ENCODE measurements around the gene NWD2. TPM values are rescaled to one million over a fixed set of nuclear protein-coding genes. Genes with fewer than 3 reads are reported as not detected.

Gene NWD2
- polyA plus RNA-seq, 3 donors: not detected

DNA sequence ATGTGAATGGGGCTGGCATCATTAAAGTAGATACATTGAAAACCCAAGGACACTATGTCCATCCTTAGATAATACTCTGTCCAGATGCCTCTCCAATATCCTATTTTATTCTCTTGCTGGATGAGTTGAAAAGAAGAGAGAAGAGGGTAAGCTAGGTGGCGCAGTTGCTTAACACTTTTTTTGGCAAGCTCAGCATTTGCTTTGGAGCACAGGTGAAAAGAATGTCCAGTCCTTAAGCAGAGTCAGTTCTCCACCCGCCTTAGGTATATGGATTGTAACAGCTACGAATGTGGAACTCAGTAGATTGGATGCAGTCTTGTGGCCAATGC, 208.4 kb downstream of the NWD2 start:
- Mint-ChIP-seq H3K36me3 (peaks cover 4% of the 10 kb centered on the region in 2 donors), H3K27ac (peak overlapping the region in 1 of 7 donors; percentile 63), H3K4me1 (peaks cover 16% of the 10 kb centered on the region), H3K9me3 (peaks cover 0 to 3% (median 0%) of the 10 kb centered on the region in 7 donors), H3K4me3 (peak overlapping the region; percentile 78 to 89), H3K27me3 (ENCODE audit: low read depth in 3 of 3) (peaks cover 38 to 53% (median 43%) of the 10 kb centered on the region in 3 donors)
- H3K9me3 ChIP-seq (replicated peaks in 1 of 2; ENCODE audit: control insufficient read depth in 1 of 2, insufficient read depth in 1 of 2, low read length in 2 of 2): no peaks in the 10 kb centered on the region
- peak; percentile 45 for TF ChIP-seq CTCF (IDR thresholded peaks at IDR 0.05)
- no peak overlapping the region for H3K27ac ChIP-seq (ENCODE audit: low read depth in 1 of 2, low read length in 2 of 2)
- H3K79me2 ChIP-seq (ENCODE audit: insufficient read depth, low read length): no peaks in the 10 kb centered on the region
- peak; percentile 10 to 39 (median 22) for DNase-seq
- peaks cover 13 to 16% of the 10 kb centered on the region in 2 donors for H3K4me1 ChIP-seq (ENCODE audit: control insufficient read depth in 1 of 2, insufficient read depth in 2 of 2, low read length in 2 of 2)
- peak overlapping the region in 1 of 3 experiments; percentile 81 for H3K4me3 ChIP-seq (replicated peaks in 1 of 3; ENCODE audit: low read depth in 2 of 3, low read length in 3 of 3)
- 0% methylated on average over 2 of the region's 3 CpGs for WGBS (ENCODE audit: insufficient coverage)
- H3K9ac ChIP-seq (ENCODE audit: insufficient read depth, low read length, poor library complexity, severe bottlenecking): no peak overlapping the region
- peak overlapping the region; percentile 92 for H2AFZ ChIP-seq (ENCODE audit: insufficient read depth, low read depth, low read length, poor library complexity, severe bottlenecking)
- intact Hi-C loops (cut with micrococcal nuclease): loop anchor here in 1 of 2 donors (5.0 kb wide), 1 partner anchor 114 kb away; no protein-coding TSS in a partner anchor
- H3K4me2 ChIP-seq (replicated peaks; ENCODE audit: extremely low read depth, low read length, poor library complexity, severe bottlenecking): peak overlapping the region; percentile 92
- no peaks in the 10 kb centered on the region for H3K36me3 ChIP-seq (replicated peaks in 1 of 2; ENCODE audit: control insufficient read depth in 1 of 2, insufficient read depth in 2 of 2, low read length in 2 of 2)
- H3K27me3 ChIP-seq (ENCODE audit: control insufficient read depth in 2 of 2, insufficient read depth in 2 of 2, low read length in 2 of 2): peaks cover 36 to 52% of the 10 kb centered on the region in 2 donors
- H4K20me1 ChIP-seq (ENCODE audit: insufficient read depth, low read length): no peaks in the 10 kb centered on the region

- peak; percentile 9 for TF ChIP-seq CTCF (IDR thresholded peaks at IDR 0.05)
- H3K4me2 ChIP-seq (replicated peaks; ENCODE audit: extremely low read depth, low read length, poor library complexity, severe bottlenecking): peak overlapping the region; percentile 92
- H3K4me1 ChIP-seq (ENCODE audit: control insufficient read depth in 1 of 2, insufficient read depth in 2 of 2, low read length in 2 of 2): peaks cover 13 to 16% of the 10 kb centered on the region in 2 donors
- peak overlapping the region; percentile 92 for H2AFZ ChIP-seq (ENCODE audit: insufficient read depth, low read depth, low read length, poor library complexity, severe bottlenecking)
- Mint-ChIP-seq H3K27me3 (ENCODE audit: low read depth in 3 of 3) (peaks cover 38 to 54% (median 45%) of the 10 kb centered on the region in 3 donors), H3K4me1 (peaks cover 16% of the 10 kb centered on the region), H3K36me3 (peaks cover 4% of the 10 kb centered on the region in 2 donors), H3K4me3 (peak overlapping the region; percentile 78 to 89), H3K9me3 (peaks cover 0 to 4% (median 0%) of the 10 kb centered on the region in 7 donors), H3K27ac (peak overlapping the region in 1 of 7 donors; percentile 63)
- WGBS (ENCODE audit: insufficient coverage): under 1% methylated on average over 56 of the region's 56 CpGs
- no peaks in the 10 kb centered on the region for H3K9me3 ChIP-seq (replicated peaks in 1 of 2; ENCODE audit: control insufficient read depth in 1 of 2, insufficient read depth in 1 of 2, low read length in 2 of 2)
- intact Hi-C loops (cut with micrococcal nuclease): loop anchor here in 1 of 2 donors (5.0 kb wide), 1 partner anchor 114 kb away; no protein-coding TSS in a partner anchor
- H3K27me3 ChIP-seq (ENCODE audit: control insufficient read depth in 2 of 2, insufficient read depth in 2 of 2, low read length in 2 of 2): peaks cover 36 to 54% of the 10 kb centered on the region in 2 donors
- H3K4me3 ChIP-seq (replicated peaks in 1 of 3; ENCODE audit: low read depth in 2 of 3, low read length in 3 of 3): peak overlapping the region; percentile 37 to 81 (median 60)
- no peaks in the 10 kb centered on the region for H4K20me1 ChIP-seq (ENCODE audit: insufficient read depth, low read length)
- DNase-seq: peak in 2 of 3 donors; percentile 17 to 41
- no peak overlapping the region for H3K9ac ChIP-seq (ENCODE audit: insufficient read depth, low read length, poor library complexity, severe bottlenecking)
- H3K79me2 ChIP-seq (ENCODE audit: insufficient read depth, low read length): no peaks in the 10 kb centered on the region
- no peak overlapping the region for H3K27ac ChIP-seq (ENCODE audit: low read depth in 1 of 2, low read length in 2 of 2)
- H3K36me3 ChIP-seq (replicated peaks in 1 of 2; ENCODE audit: control insufficient read depth in 1 of 2, insufficient read depth in 2 of 2, low read length in 2 of 2): no peaks in the 10 kb centered on the region
These were observed 208.9 kb downstream of the NWD2 start for GRCh38 chr4:37453281-37453998.
